HFFc6 (cell line): ENCODE measurements around the gene SLC38A4. TPM values are rescaled to one million over a fixed set of nuclear protein-coding genes. Genes with fewer than 3 reads are reported as not detected.
A peak's percentile ranks its signal among the peaks of the same experiment; 100 is the strongest.

Source experiments
- DNase-seq: peaks from one replicate; pipeline ENCODE4 v3.0.0-alpha.2; 2018
- H3K27ac Mint-ChIP-seq: 2 replicates; pipeline ENCODE4 v1.8.0; 2020; ENCODE audit warnings: mild to moderate bottlenecking, mixed read lengths
- H3K27me3 Mint-ChIP-seq: 2 replicates; pipeline ENCODE4 v1.8.0; 2021; ENCODE audit warnings: mild to moderate bottlenecking, moderate library complexity, mixed read lengths; ENCODE audit not compliant: insufficient read depth
- H3K36me3 Mint-ChIP-seq: 2 replicates; pipeline ENCODE4 v1.8.0; 2021; ENCODE audit warnings: low read depth, mixed read lengths
- H3K4me1 Mint-ChIP-seq: 2 replicates; pipeline ENCODE4 v1.8.0; 2020; ENCODE audit warnings: low read depth, mixed read lengths
- H3K4me3 Mint-ChIP-seq: 2 replicates; pipeline ENCODE4 v1.8.0; 2020; ENCODE audit warnings: mild to moderate bottlenecking, moderate library complexity, mixed read lengths
- H3K9me3 Mint-ChIP-seq: 2 replicates; pipeline ENCODE4 v1.8.0; 2020; ENCODE audit warnings: mild to moderate bottlenecking, mixed read lengths
- CTCF ChIP-seq: fragments of 200-600 bp; sonication (generic); IDR thresholded peaks from 2 replicates; pipeline ENCODE4 v1.5.0; 2021; ENCODE audit warnings: antibody characterized with exemption, mild to moderate bottlenecking
- total RNA-seq, 6 experiments: library from RNA; stranded (reverse); fragmentation: NEBNext Ultra II Directional; extraction: Animal tissue kit (Norgen Biotek cat#: 25700); gene quantifications; 2 replicates in 1 of 6; 3 replicates in 5 of 6; pipeline ENCODE4 v1.2.3, GENCODE V29; 2021

Gene SLC38A4
- total RNA-seq, 6 experiments from 2014 or later: 8.5 to 14.2 (median 10.7) TPM

GRCh38 chr12:46779063-46779462, 46.7 kb downstream of the SLC38A4 start:
- H3K9me3 Mint-ChIP-seq: no peaks in the 10 kb centered on the region
- DNase-seq: no peak
- no peak for TF ChIP-seq CTCF
- H3K4me3 Mint-ChIP-seq: no peak overlapping the region
- peaks cover 30% of the 10 kb centered on the region for H3K4me1 Mint-ChIP-seq
- H3K27me3 Mint-ChIP-seq: peaks cover 1% of the 10 kb centered on the region; the same call in 1 of the 2 replicates
- H3K36me3 Mint-ChIP-seq: peaks cover 25% of the 10 kb centered on the region
- H3K27ac Mint-ChIP-seq: no peak overlapping the region

DNA sequence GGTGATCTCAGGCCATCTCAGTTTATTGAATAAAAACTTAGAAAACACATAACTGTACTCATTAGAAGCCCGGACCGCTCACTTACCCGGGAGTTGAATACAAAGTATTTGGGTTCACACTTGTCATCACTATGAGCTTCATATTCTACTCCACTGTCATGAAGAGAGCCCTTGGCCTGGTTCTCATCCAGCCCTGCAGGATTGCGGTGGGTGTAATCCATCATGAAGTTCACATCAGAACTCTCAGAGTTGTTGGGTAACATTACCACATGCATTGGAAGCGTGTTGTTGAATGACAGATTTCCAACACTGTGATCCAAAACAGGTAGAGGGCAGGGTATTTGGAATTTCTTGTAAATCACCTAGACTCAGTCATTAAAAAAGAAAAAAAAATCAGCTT, 47.4 kb downstream of the SLC38A4 start:
- peaks cover 1% of the 10 kb centered on the region; the same call in 1 of the 2 replicates for H3K27me3 Mint-ChIP-seq
- H3K4me3 Mint-ChIP-seq: no peak overlapping the region
- peaks cover 22% of the 10 kb centered on the region for H3K36me3 Mint-ChIP-seq
- TF ChIP-seq CTCF: no peak
- no peak for DNase-seq
- peaks cover 30% of the 10 kb centered on the region for H3K4me1 Mint-ChIP-seq
- no peaks in the 10 kb centered on the region for H3K9me3 Mint-ChIP-seq
- no peak overlapping the region for H3K27ac Mint-ChIP-seq

GRCh38 chr12:46777587-46777986, 48.2 kb downstream of the SLC38A4 start:
- Mint-ChIP-seq H3K27ac (no peak overlapping the region), H3K36me3 (peaks cover 19% of the 10 kb centered on the region), H3K27me3 (no peaks in the 10 kb centered on the region), H3K4me1 (peaks cover 31% of the 10 kb centered on the region), H3K4me3 (no peak overlapping the region), H3K9me3 (no peaks in the 10 kb centered on the region)
- no peak for DNase-seq
- no peak for TF ChIP-seq CTCF

- H3K4me1 Mint-ChIP-seq: peaks cover 49% of the 10 kb centered on the region
- no peak overlapping the region for H3K4me3 Mint-ChIP-seq
- DNase-seq: no peak
- no peak for TF ChIP-seq CTCF
- H3K36me3 Mint-ChIP-seq: peaks cover 22% of the 10 kb centered on the region
- no peaks in the 10 kb centered on the region for H3K9me3 Mint-ChIP-seq
- no peaks in the 10 kb centered on the region for H3K27me3 Mint-ChIP-seq
- H3K27ac Mint-ChIP-seq: no peak overlapping the region
These were observed 50.0 kb downstream of the SLC38A4 start for GRCh38 chr12:46775796-46776195.

DNA sequence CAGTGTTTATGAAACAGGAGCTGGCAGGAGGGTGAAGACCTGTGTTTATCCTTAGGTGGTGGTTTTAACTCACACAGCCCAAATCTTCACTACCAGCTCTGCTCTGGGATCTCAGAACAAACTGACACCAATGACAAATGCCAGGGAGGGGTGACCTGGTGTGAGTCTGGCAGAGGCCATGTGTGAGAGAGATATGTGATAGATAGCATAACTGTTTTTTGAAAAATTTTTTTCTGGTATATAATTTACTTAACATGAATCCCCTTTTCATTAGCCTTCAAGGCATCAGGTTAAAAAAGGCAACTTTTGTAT, 51.5 kb downstream of the SLC38A4 start:
- no peak for TF ChIP-seq CTCF
- Mint-ChIP-seq H3K4me1 (peaks cover 61% of the 10 kb centered on the region), H3K9me3 (no peaks in the 10 kb centered on the region)

More for the DNA sequence above, 51.5 kb downstream of the SLC38A4 start:
- Mint-ChIP-seq H3K27ac (peak overlapping the region; percentile 71), H3K36me3 (peaks cover 22% of the 10 kb centered on the region), H3K4me3 (peak overlapping the region; percentile 50), H3K27me3 (no peaks in the 10 kb centered on the region)
- DNase-seq: no peak
